ENCODE measurements around the gene ABCB9.

DNA sequence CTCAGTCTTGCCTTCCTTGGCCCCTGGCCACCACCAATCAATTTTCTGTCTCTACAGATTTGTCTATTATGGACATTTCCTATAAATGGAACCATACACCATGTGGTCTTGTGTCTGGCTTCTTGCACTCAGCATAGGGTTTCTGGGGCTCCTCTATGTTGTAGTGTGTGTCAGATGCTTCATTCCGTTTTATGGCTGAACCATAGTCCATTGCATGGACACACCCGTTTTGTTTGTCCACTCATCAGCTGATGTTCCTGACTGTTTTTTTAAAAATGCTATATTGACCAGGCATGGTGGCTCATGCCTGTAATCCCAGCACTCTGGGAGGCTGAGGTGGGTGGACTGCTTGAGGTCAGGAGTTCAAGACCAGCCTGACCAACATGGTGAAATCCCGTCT, 35.2 kb upstream of the ABCB9 start:
- TF ChIP-seq POLR2A (IDR thresholded peaks at IDR 0.05), result no peak
- no peak for TF ChIP-seq CTCF (IDR thresholded peaks at IDR 0.05)
- TF ChIP-seq EP300 (IDR thresholded peaks at IDR 0.05), result no peak
